GM21526 (cell line): ENCODE measurements around the gene DNHD1.

Experiments used
- ATAC-seq: cut with Tn5 transposase; IDR thresholded peaks from one replicate; pipeline ENCODE4 v1.9.1; 2021; ENCODE audit warnings: moderate library complexity; ENCODE audit not compliant: unreplicated experiment, low FRiP score

Gene DNHD1

GRCh38 chr11:6526411-6527135 lies 29.5 kb downstream of the DNHD1 start:
- no peak for ATAC-seq

GRCh38 chr11:6529266-6529665 lies 32.2 kb downstream of the DNHD1 start:
- ATAC-seq: no peak

GRCh38 chr11:6530848-6531247 lies 33.8 kb downstream of the DNHD1 start:
- ATAC-seq: no peak

GRCh38 chr11:6531267-6531752 lies 34.2 kb downstream of the DNHD1 start:
- no peak for ATAC-seq

GRCh38 chr11:6538456-6538855 lies 41.4 kb downstream of the DNHD1 start:
- no peak for ATAC-seq

GRCh38 chr11:6538945-6539344 lies 41.9 kb downstream of the DNHD1 start:
- ATAC-seq: no peak

- ATAC-seq: no peak
Observed at GRCh38 chr11:6539748-6540268, 42.7 kb downstream of the DNHD1 start.

- no peak for ATAC-seq
Observed at GRCh38 chr11:6541356-6541755, 44.3 kb downstream of the DNHD1 start.

GRCh38 chr11:6542727-6543126 lies 45.6 kb downstream of the DNHD1 start:
- no peak for ATAC-seq

GRCh38 chr11:6544921-6545850 lies 48.1 kb downstream of the DNHD1 start:
- no peak for ATAC-seq

- no peak for ATAC-seq
Observed at GRCh38 chr11:6545917-6546605, 49.0 kb downstream of the DNHD1 start.

GRCh38 chr11:6546735-6547134 lies 49.7 kb downstream of the DNHD1 start:
- ATAC-seq: no peak

- ATAC-seq: no peak
Observed at GRCh38 chr11:6547177-6547576, 50.1 kb downstream of the DNHD1 start.

- no peak for ATAC-seq
Observed at GRCh38 chr11:6548121-6548520, 51.0 kb downstream of the DNHD1 start.

- ATAC-seq: no peak
Observed at GRCh38 chr11:6548641-6549040, 51.6 kb downstream of the DNHD1 start.

- ATAC-seq: no peak
Observed at GRCh38 chr11:6553634-6554033, 56.6 kb downstream of the DNHD1 start.

- ATAC-seq: no peak
Observed at GRCh38 chr11:6554828-6555706, 58.0 kb downstream of the DNHD1 start.

GRCh38 chr11:6556139-6556949 lies 59.3 kb downstream of the DNHD1 start:
- no peak for ATAC-seq

GRCh38 chr11:6557063-6557462 lies 60.0 kb downstream of the DNHD1 start:
- ATAC-seq: no peak
